Stimulated activated CD4-positive, alpha-beta T cell treated with anti-CD3 and anti-CD28 coated beads, Interleukin-15, amount 100 ng/mL, for 1 hour (primary cell): Measurements from ENCODE around the gene NOTCH3.

Experiments
- DNase-seq, 2 donors: peaks; one replicate each; pipeline ENCODE4 v3.0.0-alpha.2; 2020; ENCODE audit warnings: low read depth in 1 of 2, low spot score in 1 of 2

Gene NOTCH3

DNA sequence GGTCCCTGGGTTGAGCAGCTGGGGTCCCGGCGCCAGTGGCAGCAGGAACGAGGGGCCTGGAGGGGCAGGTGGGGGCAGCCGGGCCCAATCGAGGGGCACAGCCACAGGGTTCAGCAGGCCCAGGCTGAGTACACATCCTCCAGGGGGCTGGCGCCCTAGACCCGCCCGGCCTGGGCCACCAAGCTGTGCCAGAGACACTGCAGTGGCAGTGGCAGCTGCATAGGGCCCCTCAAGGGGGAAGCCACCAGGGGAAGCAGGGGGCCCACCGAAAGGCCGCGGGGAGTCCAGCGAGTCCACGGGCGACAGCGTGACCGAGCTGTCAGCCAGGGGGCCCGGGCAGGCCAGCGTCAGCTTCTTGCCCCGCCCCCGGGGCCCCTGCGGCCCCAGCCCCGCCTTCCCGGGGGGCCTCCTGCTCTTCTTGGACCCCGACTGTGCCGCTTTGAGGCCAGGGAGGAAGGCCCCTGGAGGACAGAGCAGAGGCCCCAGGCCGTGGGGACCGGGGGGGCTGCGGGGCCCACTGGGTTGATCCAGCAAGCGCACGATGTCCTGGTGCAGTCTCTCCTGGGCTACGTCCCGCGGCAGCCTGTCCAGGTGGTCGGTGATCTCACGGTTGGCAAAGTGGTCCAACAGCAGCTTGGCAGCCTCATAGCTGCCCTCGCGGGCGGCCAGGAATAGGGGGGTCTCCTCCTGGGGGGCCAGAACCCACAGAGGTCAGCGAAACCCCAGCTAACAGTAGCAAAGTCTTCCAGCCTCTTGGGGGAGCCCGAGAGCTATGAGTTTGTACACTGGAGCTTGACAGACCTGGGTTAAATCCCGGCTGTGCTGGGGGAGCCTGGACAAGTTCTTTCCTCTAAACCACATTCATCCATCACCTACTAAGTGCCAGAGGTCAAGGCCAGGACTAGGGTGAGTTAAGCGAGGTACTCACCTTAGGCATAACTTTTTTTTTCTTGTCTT is 39.5 kb downstream of the NOTCH3 start:
- DNase-seq = no peak

DNA sequence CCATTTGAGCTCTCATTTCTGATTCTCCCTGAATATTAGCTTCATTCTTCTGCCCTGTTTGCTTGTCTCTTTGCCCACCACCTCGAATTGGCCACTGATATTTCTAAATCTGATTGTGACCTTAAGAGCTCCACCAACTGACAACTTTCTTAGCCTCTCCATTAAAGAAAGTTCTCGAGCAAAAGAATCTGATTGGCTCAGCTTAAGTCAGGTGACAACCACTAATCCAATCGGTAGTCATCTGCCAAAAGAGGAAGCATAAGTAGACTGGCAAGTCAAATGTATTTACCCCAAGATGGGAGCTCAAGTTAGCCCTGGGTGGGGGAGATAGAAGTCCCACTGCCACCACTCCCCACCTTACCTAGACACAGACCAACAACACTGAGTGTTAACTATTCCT is 41.5 kb downstream of the NOTCH3 start:
- no peak for DNase-seq

DNA sequence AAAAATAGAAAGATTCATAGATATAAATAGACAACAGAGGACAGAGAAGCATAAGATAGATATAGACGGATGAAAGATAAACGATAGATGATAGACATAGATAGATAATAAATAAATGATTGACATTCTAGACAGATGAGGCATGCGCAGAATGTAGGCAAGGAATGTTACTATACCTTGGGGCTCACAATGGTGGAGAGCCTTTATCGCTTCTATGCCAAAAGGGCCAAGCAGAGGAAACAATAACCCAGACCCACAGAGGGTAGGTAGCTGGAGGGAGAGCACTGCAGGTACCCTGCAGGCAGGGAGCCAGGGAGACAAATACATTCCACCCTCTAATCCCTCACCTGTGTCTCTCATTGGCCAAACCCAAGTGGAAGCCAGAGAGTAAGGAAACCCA is 44.4 kb downstream of the NOTCH3 start:
- no peak for DNase-seq

DNA sequence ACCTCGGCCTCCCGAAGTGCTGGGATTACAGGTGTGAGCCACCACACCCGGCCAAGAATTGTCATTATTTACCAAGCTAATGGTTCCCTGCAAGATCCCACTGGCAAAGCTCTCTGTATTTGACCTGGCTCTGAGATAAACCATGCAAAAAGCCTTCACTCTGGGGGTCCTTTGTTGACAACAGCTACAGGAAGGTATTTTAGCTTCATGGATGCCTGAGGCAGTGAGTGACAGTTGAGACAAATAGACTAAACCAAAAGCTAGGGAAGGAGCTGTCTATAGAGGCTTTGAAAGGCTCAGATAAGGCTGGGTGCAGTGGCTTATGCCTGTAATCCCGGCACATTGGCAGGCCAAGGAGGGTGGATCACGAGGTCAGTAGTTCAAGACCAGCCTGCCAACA is 45.5 kb downstream of the NOTCH3 start:
- no peak for DNase-seq

DNA sequence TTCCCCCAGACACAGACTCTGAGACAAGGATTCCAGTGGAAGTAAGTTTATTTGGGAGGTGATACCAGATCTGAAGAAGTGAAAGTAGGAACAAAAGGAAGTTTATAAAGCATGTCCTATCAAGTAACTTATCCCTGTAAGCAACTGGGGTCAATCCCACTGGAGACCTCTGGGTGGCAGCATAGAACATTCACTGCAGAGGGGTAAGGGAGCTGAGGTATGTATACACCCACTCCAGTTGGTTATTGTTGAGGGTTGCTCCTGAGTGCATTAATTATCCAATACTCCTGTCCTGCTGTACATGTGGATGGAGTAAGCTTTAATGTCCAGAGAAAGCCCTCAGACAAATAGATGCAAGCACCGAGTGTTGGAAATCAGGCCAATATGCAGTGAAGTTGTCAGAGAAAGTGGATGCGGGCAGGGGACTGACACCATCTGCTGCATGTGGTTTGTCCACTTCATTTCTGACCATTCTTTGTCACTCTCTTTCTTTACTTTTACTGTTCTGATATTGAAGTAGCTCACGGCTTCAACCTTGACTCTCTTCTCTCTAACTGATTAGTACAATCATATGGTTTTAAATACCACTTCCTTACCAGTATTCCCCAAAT is 46.7 kb downstream of the NOTCH3 start:
- DNase-seq = no peak

DNA sequence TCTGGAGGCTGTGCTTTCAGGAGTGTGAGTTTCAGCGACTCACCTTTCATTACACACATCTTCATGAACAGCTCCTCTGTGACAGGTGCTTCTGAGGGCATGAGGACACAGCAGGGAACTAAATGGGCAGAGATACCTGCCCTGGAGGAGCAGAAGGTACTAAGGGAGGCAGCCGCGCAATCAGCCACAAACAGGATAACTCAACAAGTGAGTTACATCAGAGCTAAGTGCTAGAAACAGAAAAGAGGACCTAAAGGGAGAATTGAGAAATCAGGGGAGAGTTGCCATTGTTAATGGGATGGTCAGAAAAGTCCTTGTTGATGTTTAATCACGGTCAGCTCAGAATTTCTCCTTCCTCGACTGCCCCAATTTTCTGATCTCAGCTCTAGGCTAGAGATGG is 51.1 kb downstream of the NOTCH3 start:
- DNase-seq = no peak

DNA sequence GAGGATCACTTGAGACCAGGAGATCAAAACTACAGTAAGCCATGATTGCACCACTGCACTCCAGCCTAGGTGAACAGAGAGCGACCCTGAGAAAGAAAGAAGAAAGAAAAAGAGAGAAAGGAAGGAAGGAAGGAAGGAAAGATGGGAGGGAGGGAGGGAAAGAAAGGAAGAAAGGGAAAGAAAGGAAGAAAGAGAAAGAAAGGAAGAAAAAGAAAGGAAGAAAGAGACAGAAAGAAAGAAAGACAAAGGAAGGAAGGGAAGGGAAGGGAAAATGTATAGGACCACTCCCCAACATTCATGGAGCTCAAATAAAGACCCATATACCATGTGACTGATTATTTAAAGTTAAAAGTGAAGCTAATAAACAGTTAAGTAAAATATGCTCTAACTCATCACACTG is 53.7 kb downstream of the NOTCH3 start:
- DNase-seq = no peak

DNA sequence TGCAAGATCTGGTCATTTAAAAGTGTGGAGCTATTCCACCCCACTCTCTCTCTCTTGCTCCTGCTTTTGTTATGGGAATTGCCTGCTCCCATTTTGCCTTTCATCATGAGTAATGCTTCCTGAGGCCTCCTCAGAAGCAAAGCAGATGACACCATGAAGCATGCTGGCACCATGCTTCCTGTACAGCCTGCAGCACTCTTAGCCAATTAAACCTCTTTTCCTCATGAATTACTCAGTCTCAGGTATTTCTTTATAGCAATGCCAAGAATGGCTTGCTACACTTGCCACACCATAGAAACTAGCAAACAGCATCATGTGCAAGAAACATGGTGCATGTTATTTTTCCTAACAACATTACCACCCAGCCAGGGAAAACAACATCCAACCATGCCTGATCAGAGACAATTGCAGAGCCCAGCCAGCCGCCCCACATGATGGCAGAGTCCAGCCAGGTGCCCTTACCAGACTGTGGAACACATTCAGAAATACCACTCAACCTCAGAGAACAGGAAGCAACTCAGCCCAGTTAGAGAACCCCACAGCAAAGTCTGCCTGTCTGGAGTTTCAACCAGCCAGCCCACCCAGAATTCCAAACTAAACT is 56.6 kb downstream of the NOTCH3 start:
- no peak for DNase-seq

DNA sequence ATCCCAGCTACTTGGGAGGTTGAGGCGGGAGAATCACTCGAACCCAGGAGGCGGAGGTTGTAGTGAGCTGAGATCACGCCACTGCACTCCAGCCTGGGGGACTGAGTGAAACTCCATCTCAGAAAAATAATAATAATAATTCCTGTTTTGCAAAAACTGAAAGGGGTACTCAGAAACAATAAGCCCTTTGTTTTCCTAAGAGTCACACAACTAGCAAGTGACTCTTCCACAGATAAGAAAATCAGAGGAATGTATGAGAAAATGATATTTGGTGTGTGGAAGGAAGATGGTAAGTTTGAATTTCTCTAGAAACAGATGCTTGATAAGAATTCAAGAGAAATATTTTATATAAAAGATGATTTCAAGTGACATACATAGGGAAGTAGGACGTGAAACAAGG is 58.5 kb downstream of the NOTCH3 start:
- DNase-seq = no peak

DNA sequence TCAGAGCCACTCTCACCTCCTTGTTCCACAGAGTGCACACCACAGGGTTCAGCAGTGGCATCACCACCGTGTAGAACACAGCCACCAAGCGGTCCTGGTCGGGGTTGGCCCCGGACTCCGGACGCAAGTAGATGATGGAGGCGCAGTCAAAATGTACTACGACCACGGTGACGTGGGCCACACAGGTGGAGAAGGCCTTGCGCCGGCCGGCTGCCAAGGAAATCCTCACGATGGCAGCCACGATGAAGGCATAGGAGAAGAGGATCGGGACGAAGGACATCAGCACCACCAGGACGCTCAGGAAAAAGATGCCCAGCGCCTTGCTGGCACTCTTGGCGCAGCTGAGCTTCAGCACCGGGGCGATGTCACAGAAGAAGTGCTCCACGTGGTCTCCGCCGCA is 59.7 kb downstream of the NOTCH3 start:
- DNase-seq = no peak

DNA sequence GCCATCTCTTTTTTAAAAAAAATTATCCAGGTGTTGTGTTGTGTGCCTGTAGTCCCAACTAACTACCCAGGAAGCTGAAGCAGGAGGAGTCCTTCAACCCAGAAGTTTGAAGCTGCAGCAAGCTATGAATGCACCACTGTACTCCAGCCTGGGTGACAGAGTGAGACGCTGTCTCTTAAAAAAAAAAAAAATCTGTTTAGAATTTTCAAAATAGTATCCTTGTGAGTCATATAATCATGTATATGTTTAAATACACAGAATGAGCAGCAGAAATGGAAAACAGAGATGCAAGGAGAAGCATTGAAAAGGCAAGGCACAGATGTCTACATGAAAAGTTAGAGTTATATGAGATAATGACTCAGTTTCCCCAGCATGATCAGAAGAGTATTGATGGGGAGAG is 62.4 kb downstream of the NOTCH3 start:
- DNase-seq = no peak

DNA sequence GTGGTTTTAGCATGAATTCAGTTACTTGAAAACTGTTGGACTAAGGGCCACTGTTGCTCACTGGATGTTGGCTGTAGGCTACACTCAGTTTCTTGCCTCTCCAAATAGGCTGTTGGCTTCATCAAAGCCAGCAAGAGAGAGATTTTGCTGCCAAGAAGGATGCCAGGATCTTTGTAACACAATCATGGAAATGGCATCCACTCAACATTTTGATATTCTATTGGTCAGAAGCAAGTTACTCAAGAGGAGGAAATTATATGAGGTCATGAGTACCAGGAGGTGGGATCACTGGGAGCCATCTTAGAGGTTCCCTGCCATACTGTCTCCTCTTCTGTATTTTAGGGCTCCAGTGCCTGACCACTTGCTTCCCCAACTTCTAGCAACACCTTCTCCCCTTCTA is 63.0 kb downstream of the NOTCH3 start:
- no peak for DNase-seq

DNA sequence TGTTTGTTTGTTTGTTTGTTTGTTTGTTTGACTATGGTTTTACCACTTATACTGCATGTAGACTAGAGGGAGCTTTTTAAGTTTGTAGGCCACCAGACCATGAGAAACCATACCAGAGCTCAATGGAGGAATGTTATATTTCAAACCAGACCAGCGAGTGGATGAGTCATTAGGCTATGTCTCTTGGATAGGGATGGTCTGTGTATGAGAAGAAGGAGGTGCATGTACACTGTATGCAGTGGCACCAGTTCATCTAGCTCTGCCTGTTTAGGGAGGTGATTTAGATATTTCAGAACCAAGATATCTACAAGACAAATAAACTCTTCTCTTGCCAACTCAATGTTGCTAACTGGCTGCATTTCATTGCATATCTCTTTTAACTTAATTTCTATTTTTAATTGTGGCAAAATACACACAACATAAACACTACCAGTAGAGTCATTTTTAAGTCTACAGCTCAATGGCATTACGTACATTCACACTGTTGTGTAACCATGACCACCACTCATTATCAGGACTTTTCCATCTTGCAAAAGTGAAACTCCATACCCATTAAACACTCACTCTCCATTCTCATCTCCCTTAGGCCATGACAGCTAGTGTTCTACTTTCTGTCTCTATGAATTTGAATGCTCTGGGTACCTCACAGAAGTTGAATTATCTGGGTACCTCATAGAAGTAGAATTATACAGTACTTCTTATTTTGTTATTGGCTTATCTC is 64.4 kb downstream of the NOTCH3 start:
- no peak for DNase-seq

DNA sequence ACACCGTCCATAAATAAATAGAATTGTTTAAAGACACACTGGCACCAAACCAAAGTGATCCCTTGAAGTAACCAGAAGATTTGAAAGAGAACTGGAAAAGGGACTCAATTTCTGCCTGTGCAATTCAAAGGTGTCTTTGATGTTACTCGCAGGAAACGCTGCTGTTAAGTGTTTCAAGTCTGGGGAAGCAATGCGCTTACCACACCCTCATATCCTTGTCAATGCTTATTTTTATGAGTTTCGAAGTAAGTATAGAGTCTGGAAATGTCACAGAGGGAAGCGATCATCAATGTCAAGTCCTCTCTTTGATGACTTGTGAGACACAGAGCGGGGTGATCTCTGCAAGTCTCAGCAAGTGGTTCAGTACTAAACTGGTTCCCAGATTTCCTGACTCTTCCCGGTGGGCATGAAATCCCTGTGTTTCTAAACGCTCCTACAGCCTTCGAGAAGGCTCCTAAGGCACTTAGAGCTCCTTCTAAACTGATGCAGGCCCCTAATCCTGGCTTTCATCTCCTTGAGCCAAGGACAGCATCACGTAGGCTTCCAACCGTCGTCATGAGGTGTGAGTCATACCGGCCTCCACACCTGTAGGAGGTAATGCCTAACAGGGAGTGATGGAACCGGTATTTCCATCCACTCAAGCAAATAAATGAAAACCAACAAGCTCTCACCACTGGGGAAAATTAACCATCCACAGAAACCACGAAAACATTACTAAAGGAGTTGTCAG is 70.8 kb downstream of the NOTCH3 start:
- peak in 1 of 2 donors; percentile 9 for DNase-seq

DNA sequence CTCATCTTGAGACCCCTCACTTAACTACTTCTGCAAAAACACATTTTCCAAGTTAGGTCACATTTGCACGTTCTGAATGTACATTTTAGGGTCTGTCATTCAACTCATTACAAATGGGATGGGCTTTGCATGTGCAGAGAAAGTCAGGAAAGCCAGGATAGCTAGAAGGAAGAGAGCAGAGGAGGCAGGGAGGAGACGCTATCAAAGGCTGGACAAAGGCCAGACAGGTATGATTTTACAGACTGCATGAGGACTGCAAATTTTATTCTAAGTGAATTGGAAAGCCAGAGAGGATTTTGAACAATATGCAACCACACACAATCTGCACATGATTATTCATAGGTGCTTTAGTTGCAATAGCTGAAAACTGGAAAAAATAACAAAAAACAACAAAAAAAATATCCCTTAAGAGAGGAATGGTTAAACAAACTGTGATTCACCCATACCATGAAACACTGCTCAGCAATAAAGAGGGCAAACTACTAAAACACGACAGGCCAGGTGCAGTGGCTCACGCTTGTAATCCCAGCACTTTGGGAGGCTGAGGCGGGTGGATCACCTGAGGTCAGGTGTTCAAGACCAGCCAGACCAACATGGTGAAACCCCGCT is 72.5 kb downstream of the NOTCH3 start:
- no peak for DNase-seq

DNA sequence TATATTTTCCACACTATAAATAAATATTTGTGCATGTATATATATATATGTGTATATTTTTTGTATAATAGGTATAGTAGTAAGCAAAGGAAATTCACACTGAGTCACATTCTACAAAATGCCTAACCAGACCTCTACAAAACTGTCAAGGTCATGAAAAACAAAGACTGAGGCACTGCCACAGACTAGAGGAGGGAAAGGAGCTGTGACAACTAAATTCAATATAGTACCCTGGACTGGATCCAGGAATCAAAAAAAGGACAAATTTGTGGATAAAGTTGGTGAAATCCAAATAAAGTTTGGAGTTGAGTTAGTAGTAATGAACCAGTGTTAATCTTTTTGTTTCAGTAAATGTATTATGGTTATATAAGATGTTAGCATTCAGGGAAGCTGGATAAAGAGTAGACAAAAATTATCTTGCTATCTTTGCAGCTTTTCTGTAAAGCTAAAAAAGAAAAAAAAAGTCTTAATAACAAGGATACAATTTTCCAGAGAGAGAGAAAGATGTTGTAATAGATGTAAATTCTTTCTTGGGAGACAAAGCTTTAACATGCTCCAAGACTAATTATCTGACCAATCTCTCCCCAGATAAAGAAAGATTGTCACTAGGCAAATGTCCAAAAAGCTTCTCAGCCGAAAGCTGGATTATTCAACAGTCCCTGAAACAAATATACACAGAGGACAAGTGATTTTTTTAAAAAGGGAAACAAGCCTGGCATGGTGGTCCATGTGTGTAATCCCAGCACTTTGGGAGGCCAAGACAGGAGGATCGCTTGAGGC is 74.5 kb downstream of the NOTCH3 start:
- no peak for DNase-seq

DNA sequence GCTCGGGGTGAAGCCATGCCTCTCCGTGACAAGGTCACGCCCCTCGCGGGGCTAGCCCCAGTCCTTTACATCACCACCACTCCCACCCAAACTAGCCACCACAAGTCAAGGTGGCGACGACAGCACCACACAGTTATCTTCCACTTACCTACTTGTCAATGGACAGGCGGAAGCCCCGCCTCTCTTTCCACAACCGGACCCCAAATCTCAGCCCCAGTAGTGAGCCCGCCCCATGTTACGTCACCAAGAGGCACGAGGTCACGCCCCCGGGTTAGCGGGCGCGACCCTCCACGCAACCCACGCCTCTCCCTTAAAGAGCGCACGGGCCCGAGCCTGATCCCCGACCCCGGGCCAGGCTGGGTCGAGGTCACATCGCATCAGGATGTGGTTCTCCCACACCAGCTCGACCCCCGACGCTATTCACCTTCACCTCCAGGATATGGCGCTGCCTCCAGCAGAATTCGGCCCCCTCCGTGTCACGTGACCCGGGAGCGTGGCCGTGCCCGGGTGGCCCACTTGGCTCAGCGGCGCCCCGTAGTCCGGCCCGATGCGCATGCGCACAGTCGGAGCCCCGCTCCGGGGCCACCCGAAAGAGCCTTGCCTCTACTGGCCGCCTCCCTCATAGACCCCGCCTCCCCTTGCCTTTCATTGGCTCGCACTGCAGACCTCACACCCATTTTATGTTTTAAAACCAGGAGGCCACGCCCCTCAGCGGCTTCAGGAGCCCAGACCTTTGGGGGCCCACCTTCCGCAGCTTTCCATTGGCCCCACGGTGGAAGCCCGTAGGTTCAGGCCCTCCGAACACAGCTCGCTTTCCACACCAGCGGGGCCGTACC is 75.3 kb downstream of the NOTCH3 start:
- peak; percentile 92 to 94 for DNase-seq

DNA sequence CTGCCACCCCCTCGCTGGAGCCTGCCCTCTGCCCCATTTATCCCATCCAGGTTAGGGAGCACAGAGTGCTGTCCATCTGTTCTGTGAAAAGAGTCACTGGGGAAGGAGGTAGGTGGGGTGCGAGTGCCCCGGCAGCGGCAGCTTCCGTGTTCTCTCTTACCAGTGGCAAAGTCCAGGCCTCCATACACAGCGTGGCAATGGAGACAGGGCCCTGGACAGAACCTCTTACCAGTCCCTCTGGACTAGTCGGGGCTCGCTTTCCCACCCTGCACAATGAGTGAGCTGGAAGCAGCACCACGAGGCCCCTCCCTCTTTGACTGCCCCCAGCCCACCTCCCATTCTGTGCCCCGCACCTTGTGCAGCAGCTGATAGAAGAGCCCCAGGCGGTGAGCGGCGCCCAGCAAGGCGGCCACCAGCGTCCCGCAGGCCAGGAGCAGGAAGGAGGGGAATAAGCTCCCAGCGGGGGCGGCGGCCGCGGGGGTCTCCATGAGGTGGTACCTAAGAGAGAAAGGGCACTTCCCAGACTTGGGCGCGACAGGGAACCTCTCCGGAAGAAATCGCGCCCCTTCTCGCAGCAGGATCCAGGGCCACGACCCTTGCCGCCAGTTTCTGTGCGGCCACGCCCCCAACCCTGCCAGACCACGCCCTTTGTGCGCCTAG is 76.1 kb downstream of the NOTCH3 start:
- no peak for DNase-seq
